ENCODE measurements around the gene CALCR.
"Not testable (repeated sequence)": the region's sequence is repeated elsewhere in the genome, so short reads cannot be mapped to it uniquely, and the experiment has no call there.

The CALCR gene

GRCh38 chr7:93503088-93503487 lies 71.4 kb downstream of the CALCR start:
- Histone ChIP-seq H3K4me3 (ENCODE audit: low read depth, low read length) (no peak overlapping the region), H3K27ac (ENCODE audit: extremely low read depth, low read depth, low read length) (no peak overlapping the region), H3K9me3 (ENCODE audit: control insufficient read depth, insufficient read depth, low read depth, low read length) (no peaks in the 10 kb centered on the region), H3K4me1 (ENCODE audit: control insufficient read depth, insufficient read depth, low read length) (no peaks in the 10 kb centered on the region), H3K36me3 (ENCODE audit: control insufficient read depth in 2 of 2, insufficient read depth in 1 of 2, low read length in 2 of 2) (no peaks in the 10 kb centered on the region)
- ChIA-PET CTCF (no interaction called here), POLR2A (no interaction called here)
- TF ChIP-seq ZNF112 (tag by site-specific recombination; IDR thresholded peaks at IDR 0.05): no peak
- no peak for TF ChIP-seq BCL11A (tag by site-specific recombination; IDR thresholded peaks at IDR 0.05; ENCODE audit: low read depth)
- no peak for TF ChIP-seq ZNF626 (tag by site-specific recombination; IDR thresholded peaks at IDR 0.05)
- TF ChIP-seq ZNF521 (tag by site-specific recombination; IDR thresholded peaks at IDR 0.05): no peak
- no peak for TF ChIP-seq ZNF48 (tag by site-specific recombination; IDR thresholded peaks at IDR 0.05)
- TF ChIP-seq GLI4 (tag by site-specific recombination; IDR thresholded peaks at IDR 0.05): no peak
- no peak for TF ChIP-seq ZNF19 (tag by site-specific recombination; IDR thresholded peaks at IDR 0.05; ENCODE audit: low read depth)
- no peak for TF ChIP-seq KLF8 (tag by site-specific recombination; IDR thresholded peaks at IDR 0.05)
- TF ChIP-seq ZNF121 (tag by site-specific recombination; IDR thresholded peaks at IDR 0.05): no peak
- TF ChIP-seq ZBTB20 (tag by site-specific recombination; IDR thresholded peaks at IDR 0.05): no peak
- no peak for TF ChIP-seq ZFP37 (tag by site-specific recombination; IDR thresholded peaks at IDR 0.05)
- TF ChIP-seq SP3 (tag by site-specific recombination; IDR thresholded peaks at IDR 0.05): no peak
- TF ChIP-seq ZNF791 (tag by site-specific recombination; IDR thresholded peaks at IDR 0.05): no peak
- no peak for TF ChIP-seq ZFHX2 (tag by site-specific recombination; conservative IDR thresholded peaks at IDR 0.05)

DNA sequence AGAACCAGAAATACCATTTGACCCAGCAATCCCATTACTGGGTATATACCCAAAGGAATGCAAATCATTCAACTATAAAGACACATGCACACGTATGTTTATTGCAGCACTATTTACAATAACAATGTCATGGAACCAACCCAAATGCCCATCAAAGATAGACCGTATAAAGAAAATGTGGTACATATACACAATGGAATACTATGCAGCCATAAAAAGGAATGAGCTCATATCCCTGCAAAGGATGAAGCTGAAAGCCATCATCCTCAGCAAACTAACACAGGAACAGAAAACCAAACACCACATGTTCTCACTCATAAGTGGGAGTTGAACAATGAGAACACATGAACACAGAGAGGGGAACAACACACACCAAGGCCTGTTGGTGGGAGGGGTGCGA lies 82.7 kb downstream of the CALCR start:
- POLR2A ChIA-PET; H3K36me3 ChIP-seq (ENCODE audit: control insufficient read depth in 2 of 2, insufficient read depth in 1 of 2, low read length in 2 of 2); H3K27ac ChIP-seq (ENCODE audit: extremely low read depth, low read depth, low read length); H3K4me1 ChIP-seq (ENCODE audit: control insufficient read depth, insufficient read depth, low read length); H3K9me3 ChIP-seq (ENCODE audit: control insufficient read depth, insufficient read depth, low read depth, low read length); CTCF ChIA-PET; H3K4me3 ChIP-seq (ENCODE audit: low read depth, low read length): not testable (repeated sequence)
- TF ChIP-seq, protein P1, sequence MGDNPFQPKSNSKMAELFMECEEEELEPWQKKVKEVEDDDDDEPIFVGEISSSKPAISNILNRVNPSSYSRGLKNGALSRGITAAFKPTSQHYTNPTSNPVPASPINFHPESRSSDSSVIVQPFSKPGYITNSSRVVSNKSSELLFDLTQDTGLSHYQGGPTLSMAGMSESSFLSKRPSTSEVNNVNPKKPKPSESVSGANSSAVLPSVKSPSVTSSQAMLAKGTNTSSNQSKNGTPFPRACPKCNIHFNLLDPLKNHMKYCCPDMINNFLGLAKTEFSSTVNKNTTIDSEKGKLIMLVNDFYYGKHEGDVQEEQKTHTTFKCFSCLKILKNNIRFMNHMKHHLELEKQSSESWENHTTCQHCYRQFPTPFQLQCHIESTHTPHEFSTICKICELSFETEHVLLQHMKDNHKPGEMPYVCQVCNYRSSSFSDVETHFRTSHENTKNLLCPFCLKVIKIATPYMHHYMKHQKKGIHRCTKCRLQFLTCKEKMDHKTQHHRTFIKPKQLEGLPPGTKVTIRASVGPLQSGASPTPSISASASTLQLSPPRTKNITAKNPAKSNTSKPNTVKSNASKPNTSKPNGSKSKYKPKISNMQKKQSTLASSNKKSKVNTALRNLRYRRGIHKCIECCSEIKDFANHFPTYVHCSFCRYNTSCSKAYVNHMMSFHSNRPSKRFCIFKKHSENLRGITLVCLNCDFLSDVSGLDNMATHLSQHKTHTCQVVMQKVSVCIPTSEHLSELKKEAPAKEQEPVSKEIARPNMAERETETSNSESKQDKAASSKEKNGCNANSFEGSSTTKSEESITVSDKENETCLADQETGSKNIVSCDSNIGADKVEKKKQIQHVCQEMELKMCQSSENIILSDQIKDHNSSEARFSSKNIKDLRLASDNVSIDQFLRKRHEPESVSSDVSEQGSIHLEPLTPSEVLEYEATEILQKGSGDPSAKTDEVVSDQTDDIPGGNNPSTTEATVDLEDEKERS (tag by site-specific recombination; IDR thresholded peaks at IDR 0.05): peak; percentile 72; the same call in 1 of the 2 replicates
- TF ChIP-seq ZNF146 (tag by site-specific recombination; IDR thresholded peaks at IDR 0.05): peak; percentile 70

DNA sequence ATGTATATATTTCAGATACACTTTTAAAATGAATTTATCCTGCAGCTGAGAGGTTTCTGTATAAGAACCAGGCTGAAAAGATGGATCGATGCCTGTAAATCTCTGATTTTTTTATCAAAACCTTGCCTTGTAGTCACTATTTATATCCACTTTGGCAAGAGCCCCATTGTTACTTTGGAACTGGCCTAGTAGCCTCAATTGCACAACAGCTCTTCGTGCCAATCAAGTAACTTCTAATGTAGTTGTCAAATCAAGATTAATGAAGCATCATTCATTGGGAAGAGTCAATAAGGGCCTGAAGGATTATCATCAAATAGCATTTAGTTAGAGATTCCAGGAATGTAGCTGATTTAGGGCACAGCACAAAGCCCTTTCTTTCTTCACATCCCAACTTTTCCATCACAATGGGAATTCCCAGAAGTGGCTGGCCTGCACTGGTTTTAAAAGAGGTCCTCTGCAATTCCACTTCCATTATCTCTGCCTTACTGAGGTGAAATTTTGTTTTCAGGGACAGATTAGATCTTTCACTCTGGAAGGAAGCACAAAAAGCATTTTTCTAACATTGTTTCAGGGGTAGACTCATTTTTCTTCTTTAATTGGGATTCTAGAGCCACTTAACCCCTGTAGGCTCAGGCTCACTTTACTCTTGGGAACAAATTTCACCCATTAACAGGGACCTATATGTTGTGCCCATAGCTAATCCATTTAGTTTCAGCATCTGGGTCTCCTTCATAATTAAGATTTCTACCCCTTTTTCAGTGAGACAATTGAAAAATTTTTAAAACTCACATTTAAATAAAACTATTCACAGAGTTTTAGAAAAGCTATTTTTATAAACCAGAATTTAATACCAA lies 97.8 kb downstream of the CALCR start:
- ChIA-PET CTCF (no interaction called here), POLR2A (no interaction called here)
- no peaks in the 10 kb centered on the region; the same call in 1 of the 2 replicates for H3K4me1 ChIP-seq (ENCODE audit: control insufficient read depth, insufficient read depth, low read length)
- TF ChIP-seq MYNN (tag by site-specific recombination; IDR thresholded peaks at IDR 0.05; ENCODE audit: borderline replicate concordance) (no peak), ZNF785 (tag by site-specific recombination; IDR thresholded peaks at IDR 0.05) (no peak), ZNF157 (tag by site-specific recombination; IDR thresholded peaks at IDR 0.05) (no peak), ZNF585B (tag by site-specific recombination; IDR thresholded peaks at IDR 0.05) (no peak), IKZF3 (tag by site-specific recombination; IDR thresholded peaks at IDR 0.05) (no peak), ZBTB20 (tag by site-specific recombination; IDR thresholded peaks at IDR 0.05) (no peak), ZNF596 (tag by site-specific recombination; IDR thresholded peaks at IDR 0.05) (no peak)
- TF ChIP-seq, protein P2, sequence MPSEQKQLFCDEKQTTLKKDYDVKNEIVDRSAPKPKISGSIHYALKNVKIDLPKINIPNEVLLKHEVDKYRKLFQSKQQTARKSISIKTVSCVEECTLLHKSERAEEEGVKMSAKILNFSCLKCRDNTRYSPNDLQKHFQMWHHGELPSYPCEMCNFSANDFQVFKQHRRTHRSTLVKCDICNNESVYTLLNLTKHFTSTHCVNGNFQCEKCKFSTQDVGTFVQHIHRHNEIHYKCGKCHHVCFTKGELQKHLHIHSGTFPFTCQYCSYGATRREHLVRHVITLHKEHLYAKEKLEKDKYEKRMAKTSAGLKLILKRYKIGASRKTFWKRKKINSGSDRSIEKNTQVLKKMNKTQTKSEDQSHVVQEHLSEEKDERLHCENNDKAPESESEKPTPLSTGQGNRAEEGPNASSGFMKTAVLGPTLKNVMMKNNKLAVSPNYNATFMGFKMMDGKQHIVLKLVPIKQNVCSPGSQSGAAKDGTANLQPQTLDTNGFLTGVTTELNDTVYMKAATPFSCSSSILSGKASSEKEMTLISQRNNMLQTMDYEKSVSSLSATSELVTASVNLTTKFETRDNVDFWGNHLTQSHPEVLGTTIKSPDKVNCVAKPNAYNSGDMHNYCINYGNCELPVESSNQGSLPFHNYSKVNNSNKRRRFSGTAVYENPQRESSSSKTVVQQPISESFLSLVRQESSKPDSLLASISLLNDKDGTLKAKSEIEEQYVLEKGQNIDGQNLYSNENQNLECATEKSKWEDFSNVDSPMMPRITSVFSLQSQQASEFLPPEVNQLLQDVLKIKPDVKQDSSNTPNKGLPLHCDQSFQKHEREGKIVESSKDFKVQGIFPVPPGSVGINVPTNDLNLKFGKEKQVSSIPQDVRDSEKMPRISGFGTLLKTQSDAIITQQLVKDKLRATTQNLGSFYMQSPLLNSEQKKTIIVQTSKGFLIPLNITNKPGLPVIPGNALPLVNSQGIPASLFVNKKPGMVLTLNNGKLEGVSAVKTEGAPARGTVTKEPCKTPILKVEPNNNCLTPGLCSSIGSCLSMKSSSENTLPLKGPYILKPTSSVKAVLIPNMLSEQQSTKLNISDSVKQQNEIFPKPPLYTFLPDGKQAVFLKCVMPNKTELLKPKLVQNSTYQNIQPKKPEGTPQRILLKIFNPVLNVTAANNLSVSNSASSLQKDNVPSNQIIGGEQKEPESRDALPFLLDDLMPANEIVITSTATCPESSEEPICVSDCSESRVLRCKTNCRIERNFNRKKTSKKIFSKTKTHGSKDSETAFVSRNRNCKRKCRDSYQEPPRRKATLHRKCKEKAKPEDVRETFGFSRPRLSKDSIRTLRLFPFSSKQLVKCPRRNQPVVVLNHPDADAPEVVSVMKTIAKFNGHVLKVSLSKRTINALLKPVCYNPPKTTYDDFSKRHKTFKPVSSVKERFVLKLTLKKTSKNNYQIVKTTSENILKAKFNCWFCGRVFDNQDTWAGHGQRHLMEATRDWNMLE (tag by site-specific recombination; conservative IDR thresholded peaks at IDR 0.05; ENCODE audit: low read depth): no peak
- no peaks in the 10 kb centered on the region for H3K36me3 ChIP-seq (ENCODE audit: control insufficient read depth in 2 of 2, insufficient read depth in 1 of 2, low read length in 2 of 2)
- H3K27ac ChIP-seq (ENCODE audit: extremely low read depth, low read depth, low read length): no peak overlapping the region
- H3K4me3 ChIP-seq (ENCODE audit: low read depth, low read length): no peak overlapping the region
- H3K9me3 ChIP-seq (ENCODE audit: control insufficient read depth, insufficient read depth, low read depth, low read length): no peaks in the 10 kb centered on the region

All from HEK293 (cell line).